ENCODE data around the gene OR14A2.
A peak's percentile ranks its signal among the peaks of the same experiment; 100 is the strongest.

- TF ChIP-seq, protein P1, sequence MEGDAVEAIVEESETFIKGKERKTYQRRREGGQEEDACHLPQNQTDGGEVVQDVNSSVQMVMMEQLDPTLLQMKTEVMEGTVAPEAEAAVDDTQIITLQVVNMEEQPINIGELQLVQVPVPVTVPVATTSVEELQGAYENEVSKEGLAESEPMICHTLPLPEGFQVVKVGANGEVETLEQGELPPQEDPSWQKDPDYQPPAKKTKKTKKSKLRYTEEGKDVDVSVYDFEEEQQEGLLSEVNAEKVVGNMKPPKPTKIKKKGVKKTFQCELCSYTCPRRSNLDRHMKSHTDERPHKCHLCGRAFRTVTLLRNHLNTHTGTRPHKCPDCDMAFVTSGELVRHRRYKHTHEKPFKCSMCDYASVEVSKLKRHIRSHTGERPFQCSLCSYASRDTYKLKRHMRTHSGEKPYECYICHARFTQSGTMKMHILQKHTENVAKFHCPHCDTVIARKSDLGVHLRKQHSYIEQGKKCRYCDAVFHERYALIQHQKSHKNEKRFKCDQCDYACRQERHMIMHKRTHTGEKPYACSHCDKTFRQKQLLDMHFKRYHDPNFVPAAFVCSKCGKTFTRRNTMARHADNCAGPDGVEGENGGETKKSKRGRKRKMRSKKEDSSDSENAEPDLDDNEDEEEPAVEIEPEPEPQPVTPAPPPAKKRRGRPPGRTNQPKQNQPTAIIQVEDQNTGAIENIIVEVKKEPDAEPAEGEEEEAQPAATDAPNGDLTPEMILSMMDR (IDR thresholded peaks at IDR 0.05; ENCODE audit: low read depth, low read length, poor library complexity, severe bottlenecking): peak; percentile 85
- TF ChIP-seq EZH2phosphoT487 (IDR thresholded peaks at IDR 0.05; ENCODE audit: borderline replicate concordance, low read length): no peak
These were observed 66.5 kb downstream of the OR14A2 start for GRCh38 chr1:247681288-247681897.
